Measurements from ENCODE around the gene CTCFL.

- TF ChIP-seq CREB1 (IDR thresholded peaks at IDR 0.05; ENCODE audit: low read depth) (no peak), ZBTB7A (IDR thresholded peaks at IDR 0.05; ENCODE audit: low read depth) (no peak)
- TF ChIP-seq, protein P1, sequence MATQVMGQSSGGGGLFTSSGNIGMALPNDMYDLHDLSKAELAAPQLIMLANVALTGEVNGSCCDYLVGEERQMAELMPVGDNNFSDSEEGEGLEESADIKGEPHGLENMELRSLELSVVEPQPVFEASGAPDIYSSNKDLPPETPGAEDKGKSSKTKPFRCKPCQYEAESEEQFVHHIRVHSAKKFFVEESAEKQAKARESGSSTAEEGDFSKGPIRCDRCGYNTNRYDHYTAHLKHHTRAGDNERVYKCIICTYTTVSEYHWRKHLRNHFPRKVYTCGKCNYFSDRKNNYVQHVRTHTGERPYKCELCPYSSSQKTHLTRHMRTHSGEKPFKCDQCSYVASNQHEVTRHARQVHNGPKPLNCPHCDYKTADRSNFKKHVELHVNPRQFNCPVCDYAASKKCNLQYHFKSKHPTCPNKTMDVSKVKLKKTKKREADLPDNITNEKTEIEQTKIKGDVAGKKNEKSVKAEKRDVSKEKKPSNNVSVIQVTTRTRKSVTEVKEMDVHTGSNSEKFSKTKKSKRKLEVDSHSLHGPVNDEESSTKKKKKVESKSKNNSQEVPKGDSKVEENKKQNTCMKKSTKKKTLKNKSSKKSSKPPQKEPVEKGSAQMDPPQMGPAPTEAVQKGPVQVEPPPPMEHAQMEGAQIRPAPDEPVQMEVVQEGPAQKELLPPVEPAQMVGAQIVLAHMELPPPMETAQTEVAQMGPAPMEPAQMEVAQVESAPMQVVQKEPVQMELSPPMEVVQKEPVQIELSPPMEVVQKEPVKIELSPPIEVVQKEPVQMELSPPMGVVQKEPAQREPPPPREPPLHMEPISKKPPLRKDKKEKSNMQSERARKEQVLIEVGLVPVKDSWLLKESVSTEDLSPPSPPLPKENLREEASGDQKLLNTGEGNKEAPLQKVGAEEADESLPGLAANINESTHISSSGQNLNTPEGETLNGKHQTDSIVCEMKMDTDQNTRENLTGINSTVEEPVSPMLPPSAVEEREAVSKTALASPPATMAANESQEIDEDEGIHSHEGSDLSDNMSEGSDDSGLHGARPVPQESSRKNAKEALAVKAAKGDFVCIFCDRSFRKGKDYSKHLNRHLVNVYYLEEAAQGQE (IDR thresholded peaks at IDR 0.05; ENCODE audit: low read depth) = no peak
Observed at GRCh38 chr20:57480444-57481160, 44.3 kb downstream of the CTCFL start.
